A549 (cell line): ENCODE measurements around the gene PDE6G.

Source experiments
- BHLHE40 ChIP-seq: IDR thresholded peaks from 2 replicates; pipeline ENCODE4 v1.6.1; 2012; ENCODE audit warnings: low read depth, low read length, inconsistent platforms
- CBX2 ChIP-seq: fragments of 200-600 bp; sonication (generic); IDR thresholded peaks from 2 replicates; pipeline ENCODE4 v1.6.1; 2016; ENCODE audit warnings: low read depth, mild to moderate bottlenecking, borderline replicate concordance
- CBX8 ChIP-seq: fragments of 200-600 bp; sonication (generic); IDR thresholded peaks from 2 replicates; pipeline ENCODE4 v1.6.1; 2016
- CHD2 ChIP-seq: fragments of 150-350 bp; IDR thresholded peaks from 2 replicates; pipeline ENCODE4 v1.6.1; 2014; ENCODE audit warnings: low read length; ENCODE audit not compliant: partially characterized antibody
- EP300 ChIP-seq, 2 experiments: fragments of >200 bp; sonication (Bioruptor Twin); formaldehyde crosslinking; IDR thresholded peaks; 2 replicates in 1 of 2; 3 replicates in 1 of 2; pipeline ENCODE4 v1.6.1; 2016 to 2017
- HDAC2 ChIP-seq: fragments of 200-600 bp; sonication (generic); IDR thresholded peaks from 2 replicates; pipeline ENCODE4 v1.6.1; 2016
- JUN ChIP-seq, 2 experiments: fragments of >200 bp; sonication (Bioruptor Twin); formaldehyde crosslinking; IDR thresholded peaks; 2 replicates in 1 of 2; 3 replicates in 1 of 2; pipeline ENCODE4 v1.6.1; 2016 to 2017
- SMC3 ChIP-seq: fragments of >200 bp; sonication (Bioruptor Twin); formaldehyde crosslinking; IDR thresholded peaks from 3 replicates; pipeline ENCODE4 v1.6.1; 2018; ENCODE audit warnings: inconsistent platforms
- ZFP36 ChIP-seq: fragments of 450-650 bp; IDR thresholded peaks from 2 replicates; pipeline ENCODE4 v1.6.1; 2014; ENCODE audit warnings: borderline replicate concordance; ENCODE audit not compliant: partially characterized antibody
- TF ChIP-seq, protein P1 (sequence below): IDR thresholded peaks from 2 replicates; pipeline ENCODE4 v1.6.1; 2012
- TF ChIP-seq, protein P2 (sequence below): fragments of >200 bp; sonication (Bioruptor Twin); formaldehyde crosslinking; IDR thresholded peaks from 3 replicates; pipeline ENCODE4 v1.5.1; 2016
- TF ChIP-seq, protein P3 (sequence below): IDR thresholded peaks from 2 replicates; pipeline ENCODE4 v1.6.1; 2012; ENCODE audit warnings: low read depth, borderline replicate concordance
- TF ChIP-seq, protein P4 (sequence below): fragments of 150-350 bp; IDR thresholded peaks from 2 replicates; pipeline ENCODE4 v1.6.1; 2014; ENCODE audit warnings: low read depth, mild to moderate bottlenecking, low read length

DNA sequence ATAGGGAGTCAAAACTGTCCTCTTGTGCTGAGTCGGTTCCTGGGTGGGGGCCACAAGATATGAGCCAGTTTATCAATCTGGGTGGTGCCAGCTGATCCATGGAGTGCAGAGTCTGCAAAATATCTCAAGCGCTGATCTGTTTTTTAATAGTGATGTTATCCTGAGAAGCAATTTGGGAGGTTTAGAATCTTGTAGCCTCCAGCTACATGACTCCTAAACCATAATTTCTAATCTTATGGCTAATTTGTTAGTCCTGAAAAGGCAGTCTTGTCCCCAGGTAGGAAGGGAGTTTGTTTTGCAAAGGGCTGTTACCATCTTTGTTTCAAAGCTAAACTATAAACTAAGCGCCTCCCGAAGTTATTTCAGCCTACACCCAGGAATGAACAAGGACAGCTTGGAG is 17.7 kb downstream of the PDE6G start:
- TF ChIP-seq CBX2 = no peak
- TF ChIP-seq, protein P1, sequence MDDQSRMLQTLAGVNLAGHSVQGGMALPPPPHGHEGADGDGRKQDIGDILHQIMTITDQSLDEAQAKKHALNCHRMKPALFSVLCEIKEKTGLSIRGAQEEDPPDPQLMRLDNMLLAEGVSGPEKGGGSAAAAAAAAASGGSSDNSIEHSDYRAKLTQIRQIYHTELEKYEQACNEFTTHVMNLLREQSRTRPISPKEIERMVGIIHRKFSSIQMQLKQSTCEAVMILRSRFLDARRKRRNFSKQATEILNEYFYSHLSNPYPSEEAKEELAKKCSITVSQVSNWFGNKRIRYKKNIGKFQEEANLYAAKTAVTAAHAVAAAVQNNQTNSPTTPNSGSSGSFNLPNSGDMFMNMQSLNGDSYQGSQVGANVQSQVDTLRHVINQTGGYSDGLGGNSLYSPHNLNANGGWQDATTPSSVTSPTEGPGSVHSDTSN = no peak
- TF ChIP-seq, protein P2, sequence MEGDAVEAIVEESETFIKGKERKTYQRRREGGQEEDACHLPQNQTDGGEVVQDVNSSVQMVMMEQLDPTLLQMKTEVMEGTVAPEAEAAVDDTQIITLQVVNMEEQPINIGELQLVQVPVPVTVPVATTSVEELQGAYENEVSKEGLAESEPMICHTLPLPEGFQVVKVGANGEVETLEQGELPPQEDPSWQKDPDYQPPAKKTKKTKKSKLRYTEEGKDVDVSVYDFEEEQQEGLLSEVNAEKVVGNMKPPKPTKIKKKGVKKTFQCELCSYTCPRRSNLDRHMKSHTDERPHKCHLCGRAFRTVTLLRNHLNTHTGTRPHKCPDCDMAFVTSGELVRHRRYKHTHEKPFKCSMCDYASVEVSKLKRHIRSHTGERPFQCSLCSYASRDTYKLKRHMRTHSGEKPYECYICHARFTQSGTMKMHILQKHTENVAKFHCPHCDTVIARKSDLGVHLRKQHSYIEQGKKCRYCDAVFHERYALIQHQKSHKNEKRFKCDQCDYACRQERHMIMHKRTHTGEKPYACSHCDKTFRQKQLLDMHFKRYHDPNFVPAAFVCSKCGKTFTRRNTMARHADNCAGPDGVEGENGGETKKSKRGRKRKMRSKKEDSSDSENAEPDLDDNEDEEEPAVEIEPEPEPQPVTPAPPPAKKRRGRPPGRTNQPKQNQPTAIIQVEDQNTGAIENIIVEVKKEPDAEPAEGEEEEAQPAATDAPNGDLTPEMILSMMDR = no peak
- no peak for TF ChIP-seq EP300 (IDR thresholded peaks at IDR 0.05)
- no peak for TF ChIP-seq CBX8
- TF ChIP-seq, protein P3, sequence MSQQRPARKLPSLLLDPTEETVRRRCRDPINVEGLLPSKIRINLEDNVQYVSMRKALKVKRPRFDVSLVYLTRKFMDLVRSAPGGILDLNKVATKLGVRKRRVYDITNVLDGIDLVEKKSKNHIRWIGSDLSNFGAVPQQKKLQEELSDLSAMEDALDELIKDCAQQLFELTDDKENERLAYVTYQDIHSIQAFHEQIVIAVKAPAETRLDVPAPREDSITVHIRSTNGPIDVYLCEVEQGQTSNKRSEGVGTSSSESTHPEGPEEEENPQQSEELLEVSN = no peak
- no peak for TF ChIP-seq SMC3
- no peak for TF ChIP-seq HDAC2
- no peak for TF ChIP-seq CHD2
- TF ChIP-seq, protein P4, sequence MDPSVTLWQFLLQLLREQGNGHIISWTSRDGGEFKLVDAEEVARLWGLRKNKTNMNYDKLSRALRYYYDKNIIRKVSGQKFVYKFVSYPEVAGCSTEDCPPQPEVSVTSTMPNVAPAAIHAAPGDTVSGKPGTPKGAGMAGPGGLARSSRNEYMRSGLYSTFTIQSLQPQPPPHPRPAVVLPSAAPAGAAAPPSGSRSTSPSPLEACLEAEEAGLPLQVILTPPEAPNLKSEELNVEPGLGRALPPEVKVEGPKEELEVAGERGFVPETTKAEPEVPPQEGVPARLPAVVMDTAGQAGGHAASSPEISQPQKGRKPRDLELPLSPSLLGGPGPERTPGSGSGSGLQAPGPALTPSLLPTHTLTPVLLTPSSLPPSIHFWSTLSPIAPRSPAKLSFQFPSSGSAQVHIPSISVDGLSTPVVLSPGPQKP = no peak
- TF ChIP-seq ZFP36 = no peak
- no peak for TF ChIP-seq JUN (IDR thresholded peaks at IDR 0.05)
- TF ChIP-seq BHLHE40 = no peak
